ENCODE results near the gene YPEL4.

The YPEL4 gene

GRCh38 chr11:57597916-57598830 is 51.5 kb downstream of the YPEL4 start:
- Mint-ChIP-seq H3K4me3 (no peak overlapping the region), H3K9me3 (ENCODE audit: low read depth) (no peaks in the 10 kb centered on the region), H3K36me3 (no peaks in the 10 kb centered on the region), H3K4me1 (ENCODE audit: low read depth) (no peaks in the 10 kb centered on the region), H3K27me3 (peaks cover 10% of the 10 kb centered on the region), H3K27ac (no peak overlapping the region)

GRCh38 chr11:57597461-57597915 is 52.2 kb downstream of the YPEL4 start, which contains the start of gene SERPING1:
Gene SERPING1 (plus strand): TSS chr11:57597685. CDS start chr11:57598271, 586 bp downstream.
- Mint-ChIP-seq H3K9me3 (ENCODE audit: low read depth) (no peaks in the 10 kb centered on the region), H3K27me3 (peaks cover 10% of the 10 kb centered on the region), H3K27ac (no peak within 1 kb of the TSS), H3K4me3 (no peak within 1 kb of the TSS), H3K4me1 (ENCODE audit: low read depth) (no peaks in the 10 kb centered on the region), H3K36me3 (no peaks in the 10 kb centered on the region)

GRCh38 chr11:57596266-57596885 is 53.3 kb downstream of the YPEL4 start:
- Mint-ChIP-seq H3K27me3 (peaks cover 10% of the 10 kb centered on the region), H3K36me3 (no peaks in the 10 kb centered on the region), H3K4me1 (ENCODE audit: low read depth) (no peaks in the 10 kb centered on the region), H3K4me3 (no peak overlapping the region), H3K9me3 (ENCODE audit: low read depth) (no peaks in the 10 kb centered on the region), H3K27ac (no peak overlapping the region)
